K562 (cell line): Measurements from ENCODE around the gene TLCD1. TPM values are rescaled to one million over a fixed set of nuclear protein-coding genes. Genes with fewer than 3 reads are reported as not detected.

Source experiments
- C11orf30 ChIP-seq: fragments of 450-650 bp; IDR thresholded peaks from 2 replicates; pipeline ENCODE4 v1.6.1; 2016; ENCODE audit warnings: low read depth, mild to moderate bottlenecking
- FOXM1 ChIP-seq, 2 experiments: fragments of 450-650 bp in 1 of 2; sonication (generic) in 1 of 2; formaldehyde crosslinking in 1 of 2; IDR thresholded peaks; 2 replicates each; pipeline versions ENCODE4 v1.6.1 to v1.9.0; 2017 to 2022; ENCODE audit warnings: low read depth in 2 of 2, mild to moderate bottlenecking in 2 of 2, missing genetic modification reagents in 1 of 2, moderate library complexity in 1 of 2
- HDAC6 ChIP-seq: IDR thresholded peaks from 2 replicates; pipeline ENCODE4 v1.6.1; 2012; ENCODE audit warnings: low read depth, mild to moderate bottlenecking, control low read depth, inconsistent platforms, low read length, moderate library complexity
- KDM5B ChIP-seq: fragments of 200-600 bp; sonication (generic); IDR thresholded peaks from 2 replicates; pipeline ENCODE4 v1.6.1; 2012; ENCODE audit warnings: low read depth, mild to moderate bottlenecking, moderate library complexity, low read length, control low read depth, inconsistent platforms; ENCODE audit not compliant: insufficient replicate concordance
- POLR3G ChIP-seq: IDR thresholded peaks from 2 replicates; pipeline ENCODE4 v1.6.1; 2011; ENCODE audit not compliant: insufficient read length, insufficient replicate concordance; ENCODE audit errors: extremely low read depth
- SFPQ ChIP-seq: fragments of 200-400 bp; formaldehyde crosslinking; IDR thresholded peaks from 2 replicates; pipeline ENCODE4 v1.6.1; 2017; ENCODE audit warnings: mild to moderate bottlenecking, low read depth, low read length, moderate library complexity
- TEAD2 ChIP-seq: fragments of 450-650 bp; IDR thresholded peaks from 2 replicates; pipeline ENCODE4 v1.6.1; 2016; ENCODE audit warnings: missing genetic modification characterization, control low read depth, missing compliant biosample characterization
- TSC22D4 ChIP-seq: fragments of 450-650 bp; IDR thresholded peaks from 2 replicates; pipeline ENCODE4 v1.6.1; 2016; ENCODE audit warnings: missing genetic modification characterization, missing biosample characterization, control low read depth
- ZNF280A ChIP-seq: fragments of 450-650 bp; IDR thresholded peaks from 2 replicates; pipeline ENCODE4 v1.6.1; 2018; ENCODE audit warnings: mild to moderate bottlenecking, low read depth; ENCODE audit not compliant: partially characterized antibody
- ZNF589 ChIP-seq: fragments of 200-800 bp; sonication (Bioruptor generic); IDR thresholded peaks from 2 replicates; pipeline ENCODE4 v1.6.1; 2016; ENCODE audit warnings: low read depth, missing genetic modification characterization, missing compliant biosample characterization
- polyA plus RNA-seq, 8 experiments: library from polyadenylated mRNA; depleted of rRNA in 4 of 8; stranded (reverse) in 5 of 8; unstranded in 3 of 8; fragments of >200 nt; fragmentation: Nextera tagmentation in 2 of 8; fragmentation: Illumina TruSeq in 1 of 8; extraction: Ambion mirVana in 2 of 8; extraction: Trizol in 1 of 8; gene quantifications; 2 replicates each; pipeline versions ENCODE4 v1.2.1 to v1.2.3, GENCODE V29; 2011 to 2014; ENCODE audit warnings: inconsistent platforms in 1 of 8, missing spikeins in 1 of 8
- total RNA-seq, 7 experiments: library from RNA; depleted of rRNA in 6 of 7; stranded (reverse); fragments of >200 nt in 6 of 7; fragmentation: Illumina TruSeq in 2 of 7; extraction: Trizol in 2 of 7; gene quantifications; 2 replicates each; pipeline versions ENCODE4 v1.2.1 to v1.2.3, GENCODE V29; 2011 to 2021; ENCODE audit warnings: low replicate concordance in 1 of 7
- TF ChIP-seq, protein P1 (sequence below): fragments of 250-450 bp; sonication (Bioruptor Pico); IDR thresholded peaks from 2 replicates; pipeline ENCODE4 v1.4.0; 2020; ENCODE audit warnings: mild to moderate bottlenecking
- TF ChIP-seq, protein P2 (sequence below), 3 experiments: fragments of 200-800 bp in 1 of 3; fragments of 250-450 bp in 1 of 3; fragments of 450-650 bp in 1 of 3; sonication (Bioruptor Pico) in 1 of 3; sonication (Bioruptor generic) in 1 of 3; formaldehyde crosslinking in 1 of 3; IDR thresholded peaks; 2 replicates each; pipeline versions ENCODE4 v1.6.1 to v1.8.0; 2016 to 2022; ENCODE audit warnings: mild to moderate bottlenecking in 2 of 3, missing genetic modification characterization in 2 of 3, missing compliant biosample characterization in 1 of 3, moderate library complexity in 1 of 3
- TF ChIP-seq, protein P3 (sequence below): fragments of 250-450 bp; sonication (Bioruptor Pico); IDR thresholded peaks from 2 replicates; pipeline ENCODE4 v1.5.0; 2020; ENCODE audit warnings: mild to moderate bottlenecking, borderline replicate concordance

TLCD1 gene
- total and polyA plus RNA-seq, 9 of the 15 experiments (the other 6 are each of a cell fraction or from before 2014, with no cell fraction given), result 6.8 to 37.7 (median 21.7) TPM

DNA sequence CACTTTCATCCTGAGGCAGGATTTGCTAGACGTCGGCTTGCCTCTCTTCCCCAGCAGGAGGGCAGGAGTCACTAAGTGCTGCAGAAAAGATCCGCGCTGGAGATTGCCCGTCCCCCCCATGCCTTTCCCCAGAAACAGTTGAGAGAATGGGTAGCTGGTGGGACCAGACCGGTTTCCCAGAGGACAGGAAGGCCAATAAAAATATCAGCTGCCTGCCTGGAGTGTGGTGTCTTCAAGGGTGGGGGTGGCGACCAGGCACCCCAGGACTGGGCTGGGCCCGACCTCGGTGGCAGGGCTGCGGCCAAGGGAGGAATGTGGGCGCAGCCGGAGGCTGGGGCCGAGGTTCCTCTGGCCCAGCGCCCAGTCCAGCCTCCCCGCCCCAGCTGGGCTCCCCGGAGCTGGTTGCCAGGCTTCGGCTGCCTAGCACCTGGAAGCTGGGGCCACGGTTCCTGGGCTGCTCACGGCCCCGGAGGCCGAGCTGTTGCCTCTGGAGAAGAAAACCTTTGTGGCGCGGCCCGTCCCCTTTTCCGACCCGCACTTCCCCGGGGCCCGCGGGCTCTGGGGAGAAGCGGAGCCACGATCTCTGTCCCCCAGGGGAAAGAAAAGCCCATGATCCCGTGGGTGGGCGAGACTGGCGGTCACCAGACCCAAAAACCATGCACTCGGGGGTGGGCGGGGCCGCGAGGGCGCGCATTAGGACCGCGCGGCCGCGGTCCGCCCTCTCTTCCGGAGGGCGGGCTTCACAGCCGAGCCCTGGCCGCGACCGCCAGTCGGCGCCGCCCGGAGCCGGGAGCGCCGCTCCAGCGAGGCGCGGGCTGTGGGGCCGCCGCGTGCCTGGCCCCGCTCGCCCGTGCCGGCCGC, 17.4 kb upstream of the TLCD1 start, which contains the start of gene TRAF4 (continued):
- no peak for TF ChIP-seq ZNF280A
- no peak for TF ChIP-seq TEAD2 (tag)
- peak; percentile 39; the same call in 1 of the 2 replicates for TF ChIP-seq ZNF589
- TF ChIP-seq POLR3G, result no peak
- TF ChIP-seq, protein P1, sequence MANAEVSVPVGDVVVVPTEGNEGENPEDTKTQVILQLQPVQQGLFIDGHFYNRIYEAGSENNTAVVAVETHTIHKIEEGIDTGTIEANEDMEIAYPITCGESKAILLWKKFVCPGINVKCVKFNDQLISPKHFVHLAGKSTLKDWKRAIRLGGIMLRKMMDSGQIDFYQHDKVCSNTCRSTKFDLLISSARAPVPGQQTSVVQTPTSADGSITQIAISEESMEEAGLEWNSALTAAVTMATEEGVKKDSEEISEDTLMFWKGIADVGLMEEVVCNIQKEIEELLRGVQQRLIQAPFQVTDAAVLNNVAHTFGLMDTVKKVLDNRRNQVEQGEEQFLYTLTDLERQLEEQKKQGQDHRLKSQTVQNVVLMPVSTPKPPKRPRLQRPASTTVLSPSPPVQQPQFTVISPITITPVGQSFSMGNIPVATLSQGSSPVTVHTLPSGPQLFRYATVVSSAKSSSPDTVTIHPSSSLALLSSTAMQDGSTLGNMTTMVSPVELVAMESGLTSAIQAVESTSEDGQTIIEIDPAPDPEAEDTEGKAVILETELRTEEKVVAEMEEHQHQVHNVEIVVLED (CRISPR knock-in tag), result 0 out of 2 replicates have a peak, but pooled peaks have one; percentile 19
- TF ChIP-seq TSC22D4 (tag), result no peak
- TF ChIP-seq FOXM1 (IDR thresholded peaks at IDR 0.05; ENCODE audit: low read depth), result peak; percentile 71
- TF ChIP-seq FOXM1 (CRISPR knock-in tag; IDR thresholded peaks at IDR 0.05; ENCODE audit: low read depth), result no peak
- TF ChIP-seq, protein P2, sequence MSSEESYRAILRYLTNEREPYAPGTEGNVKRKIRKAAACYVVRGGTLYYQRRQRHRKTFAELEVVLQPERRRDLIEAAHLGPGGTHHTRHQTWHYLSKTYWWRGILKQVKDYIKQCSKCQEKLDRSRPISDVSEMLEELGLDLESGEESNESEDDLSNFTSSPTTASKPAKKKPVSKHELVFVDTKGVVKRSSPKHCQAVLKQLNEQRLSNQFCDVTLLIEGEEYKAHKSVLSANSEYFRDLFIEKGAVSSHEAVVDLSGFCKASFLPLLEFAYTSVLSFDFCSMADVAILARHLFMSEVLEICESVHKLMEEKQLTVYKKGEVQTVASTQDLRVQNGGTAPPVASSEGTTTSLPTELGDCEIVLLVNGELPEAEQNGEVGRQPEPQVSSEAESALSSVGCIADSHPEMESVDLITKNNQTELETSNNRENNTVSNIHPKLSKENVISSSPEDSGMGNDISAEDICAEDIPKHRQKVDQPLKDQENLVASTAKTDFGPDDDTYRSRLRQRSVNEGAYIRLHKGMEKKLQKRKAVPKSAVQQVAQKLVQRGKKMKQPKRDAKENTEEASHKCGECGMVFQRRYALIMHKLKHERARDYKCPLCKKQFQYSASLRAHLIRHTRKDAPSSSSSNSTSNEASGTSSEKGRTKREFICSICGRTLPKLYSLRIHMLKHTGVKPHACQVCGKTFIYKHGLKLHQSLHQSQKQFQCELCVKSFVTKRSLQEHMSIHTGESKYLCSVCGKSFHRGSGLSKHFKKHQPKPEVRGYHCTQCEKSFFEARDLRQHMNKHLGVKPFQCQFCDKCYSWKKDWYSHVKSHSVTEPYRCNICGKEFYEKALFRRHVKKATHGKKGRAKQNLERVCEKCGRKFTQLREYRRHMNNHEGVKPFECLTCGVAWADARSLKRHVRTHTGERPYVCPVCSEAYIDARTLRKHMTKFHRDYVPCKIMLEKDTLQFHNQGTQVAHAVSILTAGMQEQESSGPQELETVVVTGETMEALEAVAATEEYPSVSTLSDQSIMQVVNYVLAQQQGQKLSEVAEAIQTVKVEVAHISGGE (CRISPR knock-in tag; IDR thresholded peaks at IDR 0.05), result peak in 1 of 3 experiments; percentile 59; a peak in 1 of 6 replicates
- TF ChIP-seq SFPQ, result no peak
- TF ChIP-seq, protein P3, sequence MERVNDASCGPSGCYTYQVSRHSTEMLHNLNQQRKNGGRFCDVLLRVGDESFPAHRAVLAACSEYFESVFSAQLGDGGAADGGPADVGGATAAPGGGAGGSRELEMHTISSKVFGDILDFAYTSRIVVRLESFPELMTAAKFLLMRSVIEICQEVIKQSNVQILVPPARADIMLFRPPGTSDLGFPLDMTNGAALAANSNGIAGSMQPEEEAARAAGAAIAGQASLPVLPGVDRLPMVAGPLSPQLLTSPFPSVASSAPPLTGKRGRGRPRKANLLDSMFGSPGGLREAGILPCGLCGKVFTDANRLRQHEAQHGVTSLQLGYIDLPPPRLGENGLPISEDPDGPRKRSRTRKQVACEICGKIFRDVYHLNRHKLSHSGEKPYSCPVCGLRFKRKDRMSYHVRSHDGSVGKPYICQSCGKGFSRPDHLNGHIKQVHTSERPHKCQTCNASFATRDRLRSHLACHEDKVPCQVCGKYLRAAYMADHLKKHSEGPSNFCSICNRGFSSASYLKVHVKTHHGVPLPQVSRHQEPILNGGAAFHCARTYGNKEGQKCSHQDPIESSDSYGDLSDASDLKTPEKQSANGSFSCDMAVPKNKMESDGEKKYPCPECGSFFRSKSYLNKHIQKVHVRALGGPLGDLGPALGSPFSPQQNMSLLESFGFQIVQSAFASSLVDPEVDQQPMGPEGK (CRISPR knock-in tag), result no peak; the same call in 1 of the 2 replicates
- TF ChIP-seq C11orf30, result no peak
- no peak for TF ChIP-seq KDM5B
- no peak for TF ChIP-seq HDAC6
